Caco-2 (cell line): ENCODE data around the gene SNX24. TPM values are rescaled to one million over a fixed set of nuclear protein-coding genes. Genes with fewer than 3 reads are reported as not detected.

Experiments used
- BruUV-seq: library from RNA; stranded (reverse); fragments of 400-500 nt; replicated peaks from 2 replicates; lab custom pipeline; 2021; lab: Mats Ljungman, UMichigan
- CTCF ChIA-PET: fragments of 300-600 bp; sonication (Branson Sonifier 250); formaldehyde crosslinking; loops from one replicate; lab custom pipeline; 2022; ENCODE audit warnings: antibody characterized with exemption; lab: Charles Lee
- POLR2A ChIA-PET: fragments of 300-600 bp; sonication (Branson Sonifier 250); formaldehyde crosslinking; loops from one replicate; lab custom pipeline; 2022; ENCODE audit warnings: antibody characterized with exemption; lab: Charles Lee
- DNase-seq, 2 experiments: peaks; one replicate each; pipeline versions ENCODE4 v3.0.0 to v3.0.0-alpha.2; 2020 to 2022
- H3K27me3 ChIP-seq: replicated peaks from 2 replicates; pipeline ENCODE4 v1.6.0; 2011; ENCODE audit warnings: low read length; ENCODE audit not compliant: control insufficient read depth, insufficient read depth
- H3K36me3 ChIP-seq: 2 replicates; pipeline ENCODE4 v1.5.1; 2011; ENCODE audit warnings: low read length; ENCODE audit not compliant: control insufficient read depth, insufficient read depth
- H3K4me1 ChIP-seq: fragments of 250-450 bp; sonication (Bioruptor Pico); 2 replicates; pipeline ENCODE4 v1.5.1; 2020; ENCODE audit warnings: mild to moderate bottlenecking
- H3K4me3 ChIP-seq: 2 replicates; pipeline ENCODE4 v1.5.1; 2011; ENCODE audit warnings: low read depth, mild to moderate bottlenecking, control low read depth, low read length
- H3K9me3 ChIP-seq: fragments of 250-450 bp; sonication (Bioruptor Pico); 2 replicates; pipeline ENCODE4 v1.5.1; 2020; ENCODE audit warnings: mild to moderate bottlenecking, moderate library complexity
- H3K27ac Mint-ChIP-seq: one replicate; pipeline ENCODE4 v1.8.0; 2022; ENCODE audit warnings: mixed read lengths; ENCODE audit not compliant: unreplicated experiment
- H3K27me3 Mint-ChIP-seq: one replicate; pipeline ENCODE4 v1.8.0; 2022; ENCODE audit warnings: mixed read lengths; ENCODE audit not compliant: insufficient read depth, unreplicated experiment
- H3K36me3 Mint-ChIP-seq: one replicate; pipeline ENCODE4 v1.8.0; 2022; ENCODE audit warnings: mild to moderate bottlenecking, mixed read lengths; ENCODE audit not compliant: insufficient read depth, unreplicated experiment
- H3K4me1 Mint-ChIP-seq: one replicate; pipeline ENCODE4 v1.8.0; 2022; ENCODE audit warnings: low read depth, mixed read lengths; ENCODE audit not compliant: unreplicated experiment
- H3K4me3 Mint-ChIP-seq: one replicate; pipeline ENCODE4 v1.8.0; 2022; ENCODE audit warnings: mild to moderate bottlenecking, moderate library complexity, mixed read lengths; ENCODE audit not compliant: unreplicated experiment
- H3K9me3 Mint-ChIP-seq: one replicate; pipeline ENCODE4 v1.8.0; 2022; ENCODE audit warnings: mixed read lengths; ENCODE audit not compliant: unreplicated experiment
- intact Hi-C: fragments of 100-400 bp; cut with micrococcal nuclease; formaldehyde crosslinking; loops from one replicate; pipeline ENCODE4 v1.10.0; 2022; ENCODE audit not compliant: unreplicated experiment
- total RNA-seq: library from RNA; stranded (reverse); gene quantifications from 2 replicates; pipeline ENCODE4 v1.2.3, GENCODE V29; 2022
- TF ChIP-seq, protein P1 (sequence below), 2 experiments: fragments of 200-600 bp in 1 of 2; IDR thresholded peaks; 1 replicate in 1 of 2; 2 replicates in 1 of 2; pipeline versions ENCODE4 v1.5.1 to v1.8.0; 2011 to 2022; ENCODE audit warnings: antibody characterized with exemption in 1 of 2, control low read depth in 1 of 2, inconsistent platforms in 1 of 2, low read depth in 1 of 2, low read length in 1 of 2, mild to moderate bottlenecking in 1 of 2, moderate library complexity in 1 of 2; ENCODE audit not compliant: insufficient read depth in 1 of 2, severe bottlenecking in 1 of 2, unreplicated experiment in 1 of 2

The SNX24 gene
- total RNA-seq, 1 experiment from 2014 or later, result 38.4 TPM

DNA sequence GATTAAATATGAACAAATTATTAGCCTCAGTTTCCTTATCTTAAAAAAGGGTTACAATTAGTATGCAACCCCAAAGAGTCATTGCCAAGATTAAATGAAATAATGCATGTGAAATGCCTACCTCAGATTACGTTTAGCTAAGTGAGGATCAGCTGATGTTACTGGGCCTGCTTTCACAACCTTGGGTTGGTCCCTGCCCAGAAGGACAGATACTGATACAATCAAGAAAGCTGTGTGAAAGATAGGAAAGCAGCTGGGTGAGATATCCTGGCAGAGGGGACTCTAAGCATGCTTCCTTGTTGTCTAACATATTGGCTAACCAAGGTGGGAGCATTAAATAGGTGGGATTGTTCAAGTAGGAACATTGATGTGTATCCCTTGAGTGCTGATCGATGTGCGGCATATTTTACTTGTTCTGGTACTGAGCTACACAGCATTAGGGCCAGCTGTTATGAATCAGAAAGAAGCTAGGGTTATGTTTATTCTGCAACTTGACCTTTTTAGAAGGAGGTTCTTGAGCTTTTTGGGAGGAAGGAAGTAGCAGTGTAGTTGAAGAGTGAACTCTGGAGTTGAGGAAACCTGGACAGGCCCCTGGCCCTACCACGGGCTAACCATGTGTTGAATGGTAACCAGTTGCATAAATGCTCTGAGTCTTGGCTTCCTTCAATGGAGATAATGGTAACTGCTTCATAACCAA, 28.9 kb downstream of the SNX24 start:
- ChIA-PET POLR2A (no interaction called here), CTCF (no interaction called here)
- no peaks in the 10 kb centered on the region for H3K36me3 ChIP-seq
- H3K27me3 Mint-ChIP-seq, result no peaks in the 10 kb centered on the region
- no peak overlapping the region for H3K4me3 ChIP-seq
- BruUV-seq, result no TSS peak
- no peaks in the 10 kb centered on the region for H3K4me1 ChIP-seq
- H3K36me3 Mint-ChIP-seq, result peaks cover 13% of the 10 kb centered on the region
- H3K4me1 Mint-ChIP-seq, result peaks cover 5% of the 10 kb centered on the region
- H3K9me3 ChIP-seq, result no peaks in the 10 kb centered on the region
- H3K4me3 Mint-ChIP-seq, result no peak overlapping the region
- H3K27ac Mint-ChIP-seq, result no peak overlapping the region
- H3K27me3 ChIP-seq, result no peaks in the 10 kb centered on the region
- TF ChIP-seq, protein P1, sequence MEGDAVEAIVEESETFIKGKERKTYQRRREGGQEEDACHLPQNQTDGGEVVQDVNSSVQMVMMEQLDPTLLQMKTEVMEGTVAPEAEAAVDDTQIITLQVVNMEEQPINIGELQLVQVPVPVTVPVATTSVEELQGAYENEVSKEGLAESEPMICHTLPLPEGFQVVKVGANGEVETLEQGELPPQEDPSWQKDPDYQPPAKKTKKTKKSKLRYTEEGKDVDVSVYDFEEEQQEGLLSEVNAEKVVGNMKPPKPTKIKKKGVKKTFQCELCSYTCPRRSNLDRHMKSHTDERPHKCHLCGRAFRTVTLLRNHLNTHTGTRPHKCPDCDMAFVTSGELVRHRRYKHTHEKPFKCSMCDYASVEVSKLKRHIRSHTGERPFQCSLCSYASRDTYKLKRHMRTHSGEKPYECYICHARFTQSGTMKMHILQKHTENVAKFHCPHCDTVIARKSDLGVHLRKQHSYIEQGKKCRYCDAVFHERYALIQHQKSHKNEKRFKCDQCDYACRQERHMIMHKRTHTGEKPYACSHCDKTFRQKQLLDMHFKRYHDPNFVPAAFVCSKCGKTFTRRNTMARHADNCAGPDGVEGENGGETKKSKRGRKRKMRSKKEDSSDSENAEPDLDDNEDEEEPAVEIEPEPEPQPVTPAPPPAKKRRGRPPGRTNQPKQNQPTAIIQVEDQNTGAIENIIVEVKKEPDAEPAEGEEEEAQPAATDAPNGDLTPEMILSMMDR (IDR thresholded peaks at IDR 0.05; ENCODE audit: insufficient read depth in 1 of 2, low read depth in 1 of 2, low read length in 1 of 2, severe bottlenecking in 1 of 2, unreplicated experiment in 1 of 2), result no peak
- no peaks in the 10 kb centered on the region for H3K9me3 Mint-ChIP-seq
- DNase-seq, result no peak
- intact Hi-C loops, result no loop called here

DNA sequence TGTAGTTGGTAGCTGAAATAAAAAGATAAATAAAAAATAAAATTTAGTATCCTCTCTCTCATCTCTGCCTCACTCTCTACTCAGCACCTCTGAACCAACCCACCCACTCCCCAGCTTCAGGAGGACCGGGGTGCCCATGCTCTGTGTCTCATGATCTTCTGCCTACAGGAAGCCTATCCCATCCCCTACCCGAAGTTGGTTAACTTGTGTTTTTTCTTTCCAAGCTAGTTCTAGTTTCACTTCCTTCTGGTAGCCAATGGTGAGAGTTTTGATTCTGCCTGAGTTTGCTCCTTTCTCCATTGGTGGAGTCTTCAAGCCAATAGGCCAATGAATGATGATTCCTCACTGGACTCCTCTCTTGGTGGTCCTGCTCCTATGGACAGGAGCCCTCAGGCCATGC, 32.1 kb downstream of the SNX24 start:
- intact Hi-C loops, result no loop called here
- no peak for DNase-seq
- Histone ChIP-seq H3K4me3 (no peak overlapping the region), H3K4me1 (no peaks in the 10 kb centered on the region), H3K9me3 (no peaks in the 10 kb centered on the region), H3K27me3 (no peaks in the 10 kb centered on the region), H3K36me3 (no peaks in the 10 kb centered on the region)
- Mint-ChIP-seq H3K4me3 (no peak overlapping the region), H3K4me1 (peaks cover 5% of the 10 kb centered on the region), H3K9me3 (no peaks in the 10 kb centered on the region), H3K36me3 (peaks cover 13% of the 10 kb centered on the region), H3K27me3 (no peaks in the 10 kb centered on the region), H3K27ac (no peak overlapping the region)
- ChIA-PET POLR2A (no interaction called here), CTCF (no interaction called here)
- no TSS peak for BruUV-seq
- TF ChIP-seq, protein P1 (IDR thresholded peaks at IDR 0.05; ENCODE audit: insufficient read depth in 1 of 2, low read depth in 1 of 2, low read length in 1 of 2, severe bottlenecking in 1 of 2, unreplicated experiment in 1 of 2), result no peak

DNA sequence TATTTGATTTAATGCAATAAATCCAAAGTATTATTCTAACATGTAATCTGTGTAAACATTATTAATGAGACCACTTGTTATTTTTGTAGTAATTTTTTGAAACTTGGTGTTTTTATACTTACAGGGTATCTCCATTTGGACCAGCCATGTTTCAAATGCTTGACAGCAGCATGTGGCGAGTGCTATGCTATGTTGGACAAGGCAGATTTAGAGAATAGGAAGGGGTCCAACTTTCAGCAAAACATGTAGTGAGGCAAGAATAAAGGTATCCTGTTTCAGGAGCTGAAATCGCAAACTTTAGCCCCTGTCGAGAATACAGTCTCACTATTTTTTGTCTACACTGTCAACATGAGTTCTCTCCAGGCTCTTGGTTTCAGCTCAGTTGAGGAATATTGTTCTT, 33.7 kb downstream of the SNX24 start:
- BruUV-seq, result no TSS peak
- Mint-ChIP-seq H3K36me3 (peaks cover 13% of the 10 kb centered on the region), H3K4me3 (no peak overlapping the region), H3K4me1 (peaks cover 5% of the 10 kb centered on the region), H3K9me3 (no peaks in the 10 kb centered on the region), H3K27me3 (no peaks in the 10 kb centered on the region), H3K27ac (no peak overlapping the region)
- H3K4me3 ChIP-seq, result no peak overlapping the region
- ChIA-PET POLR2A (no interaction called here), CTCF (no interaction called here)
- H3K9me3 ChIP-seq, result no peaks in the 10 kb centered on the region
- DNase-seq, result no peak
- intact Hi-C loops, result no loop called here
- no peaks in the 10 kb centered on the region for H3K27me3 ChIP-seq
- H3K4me1 ChIP-seq, result no peaks in the 10 kb centered on the region
- TF ChIP-seq, protein P1 (IDR thresholded peaks at IDR 0.05; ENCODE audit: insufficient read depth in 1 of 2, low read depth in 1 of 2, low read length in 1 of 2, severe bottlenecking in 1 of 2, unreplicated experiment in 1 of 2), result no peak
- H3K36me3 ChIP-seq, result no peaks in the 10 kb centered on the region
